ENCODE measurements around the gene CUX1. TPM values are rescaled to one million over a fixed set of nuclear protein-coding genes. Genes with fewer than 3 reads are reported as not detected.
A peak's percentile ranks its signal among the peaks of the same experiment; 100 is the strongest.

CUX1 gene
- total and polyA plus RNA-seq, 5 donors: 54.1 to 146 (median 109) TPM

DNA sequence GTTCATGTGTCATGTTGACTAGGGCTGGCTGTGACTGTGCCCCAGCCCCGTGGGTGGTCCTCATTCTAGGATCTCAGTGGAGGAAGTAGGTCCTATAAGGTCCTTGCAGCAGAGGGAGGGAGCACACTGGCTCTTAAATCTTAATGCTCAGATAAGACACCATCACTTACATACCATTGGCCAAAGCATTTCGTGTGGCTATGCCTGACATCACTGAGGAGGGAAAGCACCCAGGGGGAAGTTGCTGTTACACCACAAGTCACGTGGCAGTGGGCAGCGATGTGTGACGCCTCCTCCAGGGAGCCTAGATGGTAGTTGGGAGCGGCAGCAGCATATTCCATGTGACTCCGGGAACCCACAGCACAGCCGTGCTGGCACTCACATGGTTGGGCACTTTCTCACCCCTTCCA, 244.6 kb downstream of the CUX1 start:
- no peaks in the 10 kb centered on the region for H3K9me3 ChIP-seq (ENCODE audit: control insufficient read depth, low read length)
- DNase-seq: peak in 1 of 3 donors; percentile 41
- 81% methylated on average over 8 of the region's 8 CpGs for WGBS
- H3K27me3 ChIP-seq (ENCODE audit: control insufficient read depth, insufficient read depth): no peaks in the 10 kb centered on the region
- H3K27ac ChIP-seq (ENCODE audit: low read length): no peak overlapping the region
- no peak overlapping the region for H3K4me3 ChIP-seq (ENCODE audit: low read length)
- intact Hi-C loops (cut with DNase I): no loop called here
- no peak for ATAC-seq
- H3K4me1 ChIP-seq (ENCODE audit: control insufficient read depth, insufficient read depth, low read length): peaks cover 6% of the 10 kb centered on the region

DNA sequence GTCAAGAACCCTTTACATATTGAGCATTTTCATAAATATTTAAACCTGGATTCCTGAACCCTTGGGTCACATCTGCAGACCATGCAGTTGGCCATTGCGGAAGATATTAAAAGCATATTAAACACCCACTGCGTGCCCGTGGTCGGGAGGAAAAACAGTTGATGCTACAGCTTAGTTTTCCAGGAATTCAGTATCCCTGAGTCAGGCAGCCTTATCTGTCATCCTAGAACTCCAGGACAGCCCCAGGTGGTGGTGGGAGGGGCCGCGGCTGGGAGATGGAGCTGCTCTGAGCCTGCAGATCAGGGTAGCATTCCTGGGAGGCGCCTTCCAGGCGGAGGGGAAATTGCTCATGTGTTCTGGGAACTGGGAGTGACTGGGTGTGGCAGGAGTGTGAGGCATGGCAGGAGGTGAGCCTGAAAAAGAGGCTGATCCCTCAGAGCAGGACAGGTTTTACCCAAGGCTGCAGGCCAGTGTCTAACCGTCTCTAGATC, 246.3 kb downstream of the CUX1 start:
- H3K27ac ChIP-seq (ENCODE audit: low read length): no peak overlapping the region

DNA sequence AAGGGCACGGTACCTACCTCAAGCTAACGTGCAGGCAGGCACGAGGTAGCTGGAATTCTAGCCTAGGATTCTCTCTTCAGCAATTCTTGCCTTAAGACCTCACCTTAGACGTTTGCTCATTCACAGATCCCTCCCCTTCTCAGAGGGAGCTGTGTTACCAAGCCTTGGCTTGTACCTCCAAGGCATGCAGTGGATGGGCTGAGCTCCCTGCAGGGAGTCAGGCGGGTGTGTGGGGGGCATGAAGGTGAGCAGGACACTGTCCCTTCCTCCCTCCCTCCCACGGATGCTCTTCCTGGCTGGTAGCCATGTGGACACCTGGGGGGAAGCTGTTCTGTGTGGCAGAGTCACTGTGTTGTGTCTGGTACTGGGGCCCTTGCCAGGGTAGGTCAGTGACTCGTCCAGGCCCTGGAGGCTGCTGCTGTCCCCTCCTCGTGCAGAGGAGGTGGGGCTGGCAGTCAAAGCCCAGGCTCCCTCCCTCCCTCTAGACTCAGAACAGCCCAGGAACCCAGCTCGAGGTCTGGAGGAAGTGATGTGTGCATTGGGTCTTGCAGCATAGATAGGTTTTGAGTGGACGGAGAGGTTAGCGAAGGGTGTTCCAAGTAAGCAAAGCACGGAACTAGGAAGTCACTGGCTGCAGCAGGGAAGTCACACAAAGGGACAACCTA, 247.1 kb downstream of the CUX1 start:
- Histone ChIP-seq H3K27ac (ENCODE audit: low read length) (no peak overlapping the region), H3K9me3 (ENCODE audit: control insufficient read depth, low read length) (no peaks in the 10 kb centered on the region), H3K4me3 (ENCODE audit: low read length) (no peak overlapping the region), H3K27me3 (ENCODE audit: control insufficient read depth, insufficient read depth) (no peaks in the 10 kb centered on the region), H3K4me1 (ENCODE audit: control insufficient read depth, insufficient read depth, low read length) (peaks cover 6% of the 10 kb centered on the region)
- intact Hi-C loops (cut with DNase I): no loop called here
- ATAC-seq: peak; percentile 51 to 83
- DNase-seq: peak; percentile 36 to 71 (median 64)
- 42% methylated on average over 12 of the region's 12 CpGs for WGBS

More for the DNA sequence above, 246.3 kb downstream of the CUX1 start:
- H3K9me3 ChIP-seq (ENCODE audit: control insufficient read depth, low read length): no peaks in the 10 kb centered on the region
- H3K4me1 ChIP-seq (ENCODE audit: control insufficient read depth, insufficient read depth, low read length): peaks cover 6% of the 10 kb centered on the region
- no peaks in the 10 kb centered on the region for H3K27me3 ChIP-seq (ENCODE audit: control insufficient read depth, insufficient read depth)
- peak in 1 of 3 donors; percentile 56 for DNase-seq
- H3K4me3 ChIP-seq (ENCODE audit: low read length): no peak overlapping the region
- 59% methylated on average over 9 of the region's 9 CpGs for WGBS
- intact Hi-C loops (cut with DNase I): no loop called here
- ATAC-seq: peak; percentile 43 to 77

DNA sequence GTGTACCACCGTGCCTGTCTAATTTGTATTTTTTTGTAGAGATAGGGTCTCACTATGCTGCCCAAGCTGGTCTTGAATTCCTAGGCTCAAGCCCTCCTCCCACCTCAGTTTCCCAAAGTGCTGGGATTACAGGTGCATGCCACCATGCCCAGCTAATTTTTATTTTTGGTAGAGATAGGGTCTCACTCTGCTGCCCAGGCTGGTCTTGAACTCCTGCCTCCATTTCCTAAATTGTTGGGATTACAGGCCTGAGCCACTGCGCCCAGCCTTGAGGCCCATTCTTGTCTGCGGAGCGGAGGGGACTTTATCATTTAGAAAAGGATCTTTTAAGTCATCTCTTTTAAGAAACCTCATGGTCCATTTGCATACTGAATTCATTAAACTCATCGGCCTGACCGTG, 247.8 kb downstream of the CUX1 start:
- 95% methylated on average over 6 of the region's 6 CpGs for WGBS
- no peak overlapping the region for H3K4me3 ChIP-seq (ENCODE audit: low read length)
- no peaks in the 10 kb centered on the region for H3K27me3 ChIP-seq (ENCODE audit: control insufficient read depth, insufficient read depth)
- intact Hi-C loops (cut with DNase I): no loop called here
- H3K4me1 ChIP-seq (ENCODE audit: control insufficient read depth, insufficient read depth, low read length): peaks cover 6% of the 10 kb centered on the region
- ATAC-seq: no peak
- no peaks in the 10 kb centered on the region for H3K9me3 ChIP-seq (ENCODE audit: control insufficient read depth, low read length)
- H3K27ac ChIP-seq (ENCODE audit: low read length): no peak overlapping the region
- DNase-seq: no peak

DNA sequence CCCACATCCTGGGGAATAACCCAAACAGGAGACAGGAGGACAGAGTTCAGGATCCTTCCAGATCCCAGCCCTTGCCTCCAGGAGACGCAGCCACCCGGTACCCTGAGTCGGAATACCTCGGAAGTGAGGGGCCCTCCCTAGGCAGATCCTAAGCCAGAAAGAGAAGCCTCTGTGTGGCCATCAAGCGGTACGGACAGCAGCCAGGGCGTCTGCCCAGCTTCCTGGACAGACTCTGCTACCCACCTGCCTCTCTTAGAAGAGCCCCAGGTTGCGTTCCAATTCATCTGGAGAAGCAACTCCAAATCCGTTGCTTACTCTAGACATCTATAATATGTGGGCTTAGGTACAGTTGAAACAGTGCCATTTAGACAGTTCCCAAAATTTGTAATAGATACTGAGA, 249.1 kb downstream of the CUX1 start:
- Histone ChIP-seq H3K27ac (ENCODE audit: low read length) (no peak overlapping the region), H3K27me3 (ENCODE audit: control insufficient read depth, insufficient read depth) (no peaks in the 10 kb centered on the region), H3K4me1 (ENCODE audit: control insufficient read depth, insufficient read depth, low read length) (peaks cover 6% of the 10 kb centered on the region), H3K9me3 (ENCODE audit: control insufficient read depth, low read length) (no peaks in the 10 kb centered on the region), H3K4me3 (ENCODE audit: low read length) (no peak overlapping the region)
- ATAC-seq (no peak), DNase-seq (no peak)
- intact Hi-C loops (cut with DNase I): no loop called here
- WGBS: 89% methylated on average over 9 of the region's 9 CpGs

DNA sequence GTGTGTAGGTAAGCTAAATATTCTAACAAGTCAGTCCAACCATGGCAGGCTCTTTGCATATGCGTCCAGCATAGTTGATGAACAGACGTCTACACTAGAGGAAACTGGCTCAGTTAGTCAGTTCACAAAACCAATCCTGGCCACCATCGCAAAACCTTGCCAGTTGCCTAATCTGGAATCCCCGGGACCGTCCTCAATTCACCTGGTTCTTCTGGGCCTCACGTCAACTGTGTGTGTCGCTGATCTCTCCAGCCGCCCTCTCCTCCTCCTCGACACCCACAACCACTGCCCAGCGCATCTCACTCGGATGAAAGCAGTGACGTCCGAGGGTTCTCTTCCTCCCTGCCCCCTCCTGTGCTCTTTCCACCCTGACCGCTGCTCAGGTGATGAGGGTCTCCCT, 251.4 kb downstream of the CUX1 start:
- intact Hi-C loops (cut with DNase I): no loop called here
- Histone ChIP-seq H3K27ac (ENCODE audit: low read length) (no peak overlapping the region), H3K27me3 (ENCODE audit: control insufficient read depth, insufficient read depth) (no peaks in the 10 kb centered on the region), H3K9me3 (ENCODE audit: control insufficient read depth, low read length) (no peaks in the 10 kb centered on the region), H3K4me1 (ENCODE audit: control insufficient read depth, insufficient read depth, low read length) (peaks cover 5% of the 10 kb centered on the region), H3K4me3 (ENCODE audit: low read length) (no peak overlapping the region)
- ATAC-seq (no peak), DNase-seq (no peak)
- WGBS: 86% methylated on average over 14 of the region's 14 CpGs

DNA sequence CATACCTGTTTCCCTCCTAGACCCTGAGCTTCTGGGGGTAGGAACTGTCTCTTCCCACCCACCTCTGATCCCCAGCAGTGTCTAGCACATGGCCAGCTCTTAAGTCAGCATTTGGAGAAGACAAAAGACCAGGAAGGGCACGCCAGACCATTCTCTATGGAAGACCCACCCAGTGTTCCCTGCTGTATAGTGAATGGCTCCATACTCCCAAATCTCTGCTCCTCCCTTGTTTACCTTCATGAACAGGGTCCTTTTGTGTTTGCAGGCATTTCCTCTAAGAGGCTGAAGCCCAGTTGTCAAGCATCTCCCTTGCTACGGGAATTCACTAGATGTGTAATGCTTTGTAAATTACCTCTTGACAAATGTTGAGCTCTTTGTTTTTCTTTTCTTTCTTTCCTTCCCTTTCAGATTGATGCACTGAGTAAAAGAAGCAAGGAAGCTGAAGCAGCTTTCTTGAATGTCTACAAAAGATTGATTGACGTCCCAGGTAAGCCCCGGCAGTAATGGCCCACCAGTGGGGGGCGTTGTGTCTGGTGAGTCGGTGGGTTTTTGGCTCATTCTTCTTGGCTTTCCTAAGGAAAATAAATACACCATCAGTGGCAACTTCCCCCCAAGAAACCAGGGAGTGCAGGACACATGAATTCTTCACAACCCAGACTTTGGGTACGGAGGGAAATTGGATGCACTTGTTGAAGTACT, 252.7 kb downstream of the CUX1 start:
- Histone ChIP-seq H3K4me1 (ENCODE audit: control insufficient read depth, insufficient read depth, low read length) (no peaks in the 10 kb centered on the region), H3K4me3 (ENCODE audit: low read length) (no peak overlapping the region), H3K27ac (ENCODE audit: low read length) (no peak overlapping the region), H3K9me3 (ENCODE audit: control insufficient read depth, low read length) (no peaks in the 10 kb centered on the region), H3K27me3 (ENCODE audit: control insufficient read depth, insufficient read depth) (no peaks in the 10 kb centered on the region)
- ATAC-seq (peak in 1 of 2 donors; percentile 36), DNase-seq (no peak)
- WGBS: 89% methylated on average over 7 of the region's 7 CpGs
- intact Hi-C loops (cut with DNase I): no loop called here

DNA sequence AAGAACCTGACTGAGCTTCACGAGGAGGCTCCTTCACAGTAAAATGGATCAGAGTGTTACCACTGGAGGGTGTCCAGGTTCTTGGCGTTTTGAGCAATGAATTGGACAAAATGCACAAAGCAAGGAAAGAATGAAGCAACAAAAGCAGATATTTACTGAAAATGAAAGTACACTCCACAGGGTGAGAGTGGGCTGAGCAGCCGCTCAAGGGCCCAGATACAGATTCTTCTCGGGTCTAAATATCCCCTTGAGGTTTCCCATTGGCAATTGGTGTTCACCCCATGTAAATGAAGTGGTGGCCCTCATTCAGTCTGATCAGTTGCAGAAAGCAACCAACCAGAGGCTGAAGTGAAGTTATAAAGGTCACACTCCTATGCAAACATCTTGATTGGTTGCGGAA, 254.6 kb downstream of the CUX1 start:
- 95% methylated on average over 5 of the region's 5 CpGs for WGBS
- Histone ChIP-seq H3K27me3 (ENCODE audit: control insufficient read depth, insufficient read depth) (no peaks in the 10 kb centered on the region), H3K9me3 (ENCODE audit: control insufficient read depth, low read length) (no peaks in the 10 kb centered on the region), H3K27ac (ENCODE audit: low read length) (no peak overlapping the region), H3K4me3 (ENCODE audit: low read length) (no peak overlapping the region), H3K4me1 (ENCODE audit: control insufficient read depth, insufficient read depth, low read length) (no peaks in the 10 kb centered on the region)
- DNase-seq (no peak), ATAC-seq (no peak)
- intact Hi-C loops (cut with DNase I): no loop called here

DNA sequence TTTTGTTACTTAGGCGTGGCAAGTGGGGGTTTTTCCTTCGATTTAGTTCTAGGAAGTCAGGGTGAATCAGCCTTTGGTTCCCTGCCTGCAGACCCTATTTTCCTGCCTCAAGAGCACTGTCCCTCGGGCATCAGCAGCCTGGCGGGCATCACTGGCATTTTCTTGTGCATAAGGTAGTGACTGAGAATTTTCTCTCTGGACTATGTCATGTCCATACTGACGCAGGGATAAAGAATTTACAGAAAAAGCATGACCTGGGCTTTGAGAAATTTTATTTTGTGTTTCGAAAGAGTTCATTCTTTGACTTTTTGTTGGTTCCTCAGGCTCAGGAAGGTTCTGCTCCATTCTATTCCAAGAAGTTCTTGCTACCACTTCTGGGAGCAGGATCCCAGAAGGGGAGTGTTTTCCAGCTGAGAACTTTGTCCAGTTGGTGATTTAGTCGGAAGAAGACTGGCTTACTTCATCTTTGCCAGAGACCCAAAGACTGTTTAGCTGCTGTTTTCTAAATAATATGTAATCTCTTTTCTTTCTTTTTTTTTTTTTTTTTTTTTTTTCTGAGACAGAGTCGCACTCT, 255.3 kb downstream of the CUX1 start:
- no peaks in the 10 kb centered on the region for H3K27me3 ChIP-seq (ENCODE audit: control insufficient read depth, insufficient read depth)
- intact Hi-C loops (cut with DNase I): no loop called here
- WGBS: 80% methylated on average over 8 of the region's 8 CpGs
- no peak overlapping the region for H3K4me3 ChIP-seq (ENCODE audit: low read length)
- H3K4me1 ChIP-seq (ENCODE audit: control insufficient read depth, insufficient read depth, low read length): no peaks in the 10 kb centered on the region
- no peak for DNase-seq
- no peak overlapping the region for H3K27ac ChIP-seq (ENCODE audit: low read length)
- ATAC-seq: no peak
- H3K9me3 ChIP-seq (ENCODE audit: control insufficient read depth, low read length): no peaks in the 10 kb centered on the region

DNA sequence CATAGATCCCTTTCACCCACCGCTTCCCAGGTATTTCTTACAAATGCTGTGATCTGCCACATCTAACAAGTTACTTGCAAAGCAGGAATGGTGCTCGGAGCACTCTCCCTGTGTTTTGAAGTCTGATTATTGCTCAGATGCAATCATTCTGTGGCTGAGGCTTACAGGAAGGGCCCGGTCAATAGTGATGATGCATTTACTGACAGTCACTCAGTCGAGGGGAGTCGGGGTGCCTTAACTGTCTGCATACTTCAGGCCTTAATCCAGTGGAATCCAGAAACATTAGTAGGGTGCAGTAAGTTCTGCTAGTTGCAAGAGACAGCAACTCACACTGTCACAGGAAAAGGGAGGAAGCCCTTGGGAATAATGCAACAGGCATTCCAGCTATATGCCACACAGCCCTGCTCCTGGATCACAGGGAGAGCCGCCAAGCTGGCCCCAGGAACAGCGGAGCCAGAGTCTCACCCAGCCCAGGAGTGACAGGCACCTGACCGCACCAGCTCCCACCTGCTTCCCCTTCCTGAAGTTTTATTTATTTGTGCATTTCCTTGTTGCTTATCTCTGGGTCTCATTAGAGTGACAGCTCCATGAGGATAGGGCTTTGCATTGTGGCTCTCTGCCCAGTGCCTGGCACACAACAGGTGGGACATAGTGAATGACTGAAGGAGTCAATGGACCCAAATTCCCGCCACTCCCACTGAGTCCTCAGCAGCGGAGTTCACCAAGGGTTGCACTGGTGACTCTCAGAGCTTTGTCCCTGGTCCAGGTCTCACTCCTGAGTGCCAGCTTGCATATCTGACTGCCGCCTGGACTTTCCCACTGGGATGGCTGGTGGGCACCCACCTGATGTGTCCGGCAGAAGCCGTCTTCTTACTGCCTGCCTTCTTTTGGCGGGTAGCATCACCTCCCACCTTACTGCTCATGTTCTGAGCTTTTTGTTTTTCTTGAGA, 256.8 kb downstream of the CUX1 start:
- ATAC-seq: peak in 1 of 2 donors; percentile 22
- Histone ChIP-seq H3K9me3 (ENCODE audit: control insufficient read depth, low read length) (no peaks in the 10 kb centered on the region), H3K27me3 (ENCODE audit: control insufficient read depth, insufficient read depth) (no peaks in the 10 kb centered on the region), H3K4me3 (ENCODE audit: low read length) (no peak overlapping the region), H3K4me1 (ENCODE audit: control insufficient read depth, insufficient read depth, low read length) (no peaks in the 10 kb centered on the region), H3K27ac (ENCODE audit: low read length) (no peak overlapping the region)
- no peak for DNase-seq
- intact Hi-C loops (cut with DNase I): no loop called here
- 91% methylated on average over 14 of the region's 14 CpGs for WGBS

Measured in right cardiac atrium (tissue), 5 donors.